Inferior parietal cortex (tissue), 1 donor: ENCODE measurements around the gene NRXN3.

ENCODE experiments used
- DNase-seq: peaks from one replicate; pipeline ENCODE4 v3.0.0-alpha.2; 2016; ENCODE audit errors: extremely low spot score

NRXN3 gene

DNA sequence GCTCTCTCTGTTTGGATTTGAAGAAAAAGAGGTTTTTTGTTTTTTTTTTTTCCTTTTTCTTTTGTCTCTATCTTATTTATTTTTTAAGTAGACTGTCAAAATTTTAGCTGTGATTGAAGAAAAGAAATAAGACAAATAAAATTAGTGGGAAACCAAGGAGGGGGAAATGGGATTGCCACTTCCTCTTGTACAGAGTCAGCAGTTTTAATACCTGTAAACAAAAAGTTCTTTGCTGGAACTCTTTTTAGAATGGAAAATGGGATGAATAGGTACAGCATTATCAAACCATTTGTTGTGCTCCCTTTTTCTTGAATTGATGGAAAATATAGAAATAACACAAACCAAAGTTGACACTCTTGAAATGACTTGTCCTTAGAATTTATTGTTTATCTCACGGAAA is 1360.4 kb downstream of the NRXN3 start:
- DNase-seq: no peak

DNA sequence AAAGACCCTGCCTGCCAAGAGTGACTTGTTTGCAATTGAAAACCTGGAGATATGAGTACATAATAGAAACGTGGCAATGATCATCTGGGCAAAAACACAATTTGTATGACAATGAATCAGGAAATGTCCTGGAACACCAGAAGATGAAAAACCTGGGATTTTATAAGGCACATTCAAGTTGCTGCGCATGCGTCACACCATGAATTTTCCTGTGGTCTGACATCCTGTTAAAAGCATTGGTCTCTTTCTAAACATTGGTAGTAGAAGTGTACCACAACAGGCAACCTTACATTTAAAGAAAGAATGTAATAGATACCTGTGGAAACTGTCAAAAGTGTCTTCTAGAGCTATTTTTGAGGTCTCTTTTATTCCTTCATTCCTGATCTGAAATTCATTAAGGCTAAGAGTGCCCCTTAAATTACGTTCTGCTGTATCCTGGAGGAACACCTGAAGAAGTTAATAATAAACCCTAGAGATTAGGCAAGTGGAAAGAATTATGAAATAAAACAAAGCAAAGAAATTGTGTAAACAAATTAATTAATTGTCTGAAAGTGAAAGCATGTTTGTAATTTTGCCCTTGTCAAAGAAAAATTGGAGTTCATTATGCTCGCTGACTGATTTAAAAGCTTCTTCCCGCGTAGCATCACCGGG is 1364.7 kb downstream of the NRXN3 start:
- no peak for DNase-seq

DNA sequence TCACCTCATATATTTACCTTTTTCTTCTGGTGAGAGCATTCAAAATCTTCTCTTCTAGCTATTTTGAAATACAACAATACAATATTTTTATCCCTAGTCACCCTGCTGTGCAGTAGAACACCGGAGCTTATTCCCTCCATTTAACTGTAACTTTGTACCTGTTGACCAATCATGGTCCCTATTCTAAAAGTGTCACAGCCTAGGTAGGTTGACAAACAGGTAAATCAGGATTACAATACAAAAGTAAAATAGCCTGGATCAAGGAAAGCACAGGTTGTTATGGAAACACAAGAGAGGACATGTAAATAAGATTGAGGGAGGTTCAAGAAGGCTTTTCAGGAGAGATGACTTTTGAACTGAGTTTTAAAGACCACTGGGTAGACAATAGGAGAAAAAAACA is 1370.2 kb downstream of the NRXN3 start:
- DNase-seq: no peak

DNA sequence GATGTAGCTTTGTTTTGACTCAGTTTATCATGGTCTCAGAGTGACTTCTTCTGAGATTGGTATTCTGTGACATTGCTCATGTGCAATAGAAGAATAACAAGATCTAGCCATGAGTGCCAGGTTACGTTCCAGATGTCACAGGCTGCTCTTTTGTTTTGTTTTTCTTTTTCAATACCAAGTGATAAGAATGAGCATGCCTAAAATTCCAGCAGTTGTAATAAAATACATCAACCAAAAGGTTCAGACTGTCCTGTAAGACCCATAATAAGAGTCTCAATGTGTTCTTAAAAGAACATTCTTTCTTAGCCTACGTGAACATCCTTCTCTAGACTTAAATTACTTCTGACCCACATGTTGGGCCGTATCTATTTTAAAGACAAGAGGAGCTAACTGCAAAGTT is 1371.9 kb downstream of the NRXN3 start:
- no peak for DNase-seq

DNA sequence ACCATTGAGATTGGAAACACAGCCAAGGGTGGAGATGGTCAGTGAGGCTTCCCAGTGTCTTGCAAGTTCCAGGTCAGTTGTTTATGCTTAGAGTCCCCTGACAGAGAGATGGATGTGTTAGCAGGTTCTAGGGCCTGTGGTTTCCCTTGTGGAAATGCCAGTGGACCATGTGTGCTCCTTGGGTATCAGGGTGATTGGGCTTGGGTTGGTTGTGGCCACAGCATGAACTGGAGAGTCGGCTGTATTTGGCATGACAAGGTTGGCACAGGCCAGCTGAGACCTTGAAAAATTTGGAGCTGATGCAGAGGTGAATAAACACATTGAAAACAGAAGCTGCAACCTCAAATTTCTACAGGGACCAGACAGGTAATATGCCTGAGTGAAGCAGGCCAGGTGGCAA is 1373.2 kb downstream of the NRXN3 start:
- DNase-seq: no peak

DNA sequence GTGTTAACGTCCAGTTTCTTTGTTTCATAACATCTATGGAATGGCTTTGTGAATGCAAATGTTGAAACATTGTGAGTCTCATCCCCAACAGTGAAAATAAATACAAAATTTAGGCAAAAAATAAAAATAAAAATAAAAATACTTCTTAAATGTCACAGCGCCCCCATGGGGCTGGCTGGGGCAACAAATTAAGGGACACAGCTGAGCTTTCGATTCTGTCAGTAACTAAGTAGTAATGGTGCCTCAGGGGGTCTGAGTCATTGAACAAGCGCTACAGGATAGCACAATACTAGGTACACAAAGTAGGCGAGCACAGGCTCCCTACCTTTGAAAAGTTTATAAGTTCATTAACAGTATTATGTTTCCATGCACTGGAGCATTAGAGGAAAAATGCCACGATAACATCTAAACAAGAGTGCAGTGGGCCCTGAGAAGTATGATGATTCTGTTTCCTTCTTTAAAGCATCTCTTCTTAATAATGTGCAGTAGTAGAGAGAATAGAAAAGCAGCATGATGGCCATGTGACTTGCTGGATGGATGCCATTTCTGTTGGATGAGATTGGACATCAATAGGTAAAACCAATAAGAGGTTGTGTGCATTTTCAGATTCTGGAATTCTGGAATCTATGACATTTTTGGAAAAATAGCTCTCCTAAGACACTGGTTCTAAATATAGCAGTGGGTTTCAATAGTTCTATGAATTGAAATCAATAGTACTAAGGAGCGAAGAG is 1374.0 kb downstream of the NRXN3 start:
- DNase-seq: no peak

DNA sequence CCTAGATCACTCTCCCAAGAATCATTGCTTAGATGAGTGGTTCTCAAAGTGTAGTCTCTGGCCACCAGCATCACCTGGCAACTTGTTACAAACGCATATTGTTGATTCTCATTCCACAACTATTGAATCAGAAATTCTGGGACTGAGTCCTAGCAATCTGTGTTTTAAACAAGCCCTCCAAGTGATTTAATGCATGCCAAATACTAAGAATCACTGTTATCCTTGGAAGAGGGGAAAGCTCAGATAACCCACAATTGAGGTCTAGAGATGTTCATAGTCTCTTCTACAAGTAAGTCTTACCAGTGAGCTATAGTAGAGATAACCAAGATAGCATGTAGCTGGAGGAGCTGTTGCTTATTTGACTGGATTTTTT is 1374.5 kb downstream of the NRXN3 start:
- DNase-seq: no peak

DNA sequence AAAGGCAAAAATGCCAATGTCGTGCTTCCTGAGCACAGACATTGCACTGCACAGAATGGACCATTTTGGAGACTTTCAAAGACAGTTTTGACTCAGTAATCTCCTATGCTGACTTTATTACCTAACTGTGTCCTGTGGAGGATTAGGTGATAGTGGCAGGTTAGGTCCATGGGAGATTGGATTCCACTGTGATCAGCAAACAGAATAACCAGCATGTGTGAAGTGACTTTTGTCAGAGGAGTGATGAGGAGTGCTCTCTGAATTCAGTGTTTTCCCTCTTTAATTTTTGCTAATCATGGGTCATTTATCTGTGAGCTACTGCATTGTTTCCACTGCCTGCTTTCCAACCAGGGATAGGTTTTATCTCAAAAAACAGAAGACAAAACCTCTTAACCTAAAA is 1378.7 kb downstream of the NRXN3 start:
- DNase-seq: no peak

DNA sequence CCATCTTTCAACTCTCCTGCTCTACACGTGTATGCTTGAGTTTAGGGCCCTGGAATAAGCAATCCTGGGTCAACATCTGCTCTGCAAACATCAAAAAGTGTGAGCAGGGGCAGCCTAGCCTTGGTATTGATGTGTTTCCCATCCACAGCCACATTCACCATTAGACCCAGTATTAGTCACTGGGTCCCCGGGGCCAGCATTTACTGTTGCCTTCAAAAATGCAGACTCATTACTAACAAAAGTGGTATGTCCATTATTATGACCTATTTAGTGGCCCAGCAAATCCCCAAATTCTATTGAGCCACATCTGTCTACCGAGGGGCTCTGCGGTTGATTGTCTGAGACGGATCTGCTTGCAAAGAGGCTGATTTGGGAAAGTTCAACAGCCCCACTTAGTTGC is 1379.3 kb downstream of the NRXN3 start:
- no peak for DNase-seq

DNA sequence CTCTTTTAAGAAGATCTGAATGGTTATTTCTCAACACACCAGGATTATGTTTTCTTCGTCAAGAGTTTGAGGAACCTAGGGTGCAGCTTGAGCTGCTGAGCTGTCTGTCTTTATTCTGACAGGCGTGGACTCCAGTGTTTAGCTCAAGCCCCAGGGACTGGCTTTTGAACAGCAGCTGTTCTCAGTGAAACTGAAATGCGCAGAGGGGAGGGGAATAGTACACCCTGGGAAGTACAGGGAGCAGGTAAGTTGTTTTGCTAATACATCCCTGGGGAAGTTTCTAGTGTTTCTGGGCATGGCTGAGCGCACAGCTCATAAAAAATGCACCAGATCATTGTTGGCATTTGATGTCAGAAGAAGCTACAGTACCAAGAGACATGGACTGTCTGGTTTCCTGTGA is 1381.3 kb downstream of the NRXN3 start:
- DNase-seq: no peak

DNA sequence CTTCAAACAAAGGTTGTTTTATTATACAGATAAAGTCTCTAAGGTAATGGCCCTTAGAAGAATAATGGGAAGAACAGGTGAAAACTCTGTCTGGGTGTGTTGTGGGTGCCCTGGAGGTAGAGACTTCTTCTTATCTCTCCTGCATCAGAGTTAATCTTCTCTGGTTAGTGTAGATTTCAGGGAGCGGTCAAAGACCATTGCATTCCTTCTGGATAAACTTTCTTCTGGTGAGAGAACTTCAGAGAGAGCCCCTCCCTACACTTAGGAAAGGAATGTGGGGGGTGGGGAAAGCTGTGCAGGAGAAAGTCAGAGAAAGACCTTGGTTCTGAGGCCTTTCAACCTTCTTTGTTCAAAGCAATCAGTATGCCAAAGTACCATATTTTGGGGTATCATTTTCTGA is 1382.6 kb downstream of the NRXN3 start:
- DNase-seq: no peak

DNA sequence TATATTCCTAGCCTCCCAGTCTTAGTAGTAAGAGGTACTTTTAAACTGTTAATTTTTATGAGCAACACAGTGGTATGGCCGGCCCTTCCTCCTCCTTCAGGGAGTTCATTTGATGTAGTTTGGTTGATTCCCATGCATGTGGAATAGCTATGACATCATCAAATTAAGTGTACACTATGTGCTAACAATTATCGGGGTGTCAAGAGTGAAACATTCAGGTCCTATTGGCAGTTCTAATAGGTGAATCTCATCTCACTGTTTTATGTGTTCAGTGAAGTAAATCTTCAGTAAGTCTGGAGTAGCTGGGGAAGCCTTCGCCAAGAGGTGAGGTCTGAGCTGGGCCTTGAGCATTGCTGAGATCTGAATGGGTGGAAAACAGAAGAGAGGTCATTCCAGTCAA is 1384.6 kb downstream of the NRXN3 start:
- no peak for DNase-seq

DNA sequence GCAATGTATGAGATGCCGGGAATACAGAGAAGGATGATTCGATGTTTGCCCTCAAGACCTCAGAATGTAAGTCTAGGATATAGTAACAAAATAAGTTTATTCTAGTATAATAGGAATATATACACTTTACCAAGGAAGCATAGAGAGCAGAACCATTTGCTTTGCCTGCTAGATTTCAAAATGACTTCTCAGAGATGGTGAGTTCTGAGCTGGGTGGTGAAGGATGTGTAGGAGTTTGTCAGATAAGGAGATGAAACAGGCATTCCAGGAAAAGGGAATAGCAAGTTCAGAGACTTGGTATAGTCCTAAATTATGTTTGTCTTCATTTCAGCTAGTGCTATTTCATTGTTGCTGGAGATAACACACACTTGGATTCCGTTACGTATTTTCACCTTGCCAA is 1385.3 kb downstream of the NRXN3 start:
- DNase-seq: no peak

DNA sequence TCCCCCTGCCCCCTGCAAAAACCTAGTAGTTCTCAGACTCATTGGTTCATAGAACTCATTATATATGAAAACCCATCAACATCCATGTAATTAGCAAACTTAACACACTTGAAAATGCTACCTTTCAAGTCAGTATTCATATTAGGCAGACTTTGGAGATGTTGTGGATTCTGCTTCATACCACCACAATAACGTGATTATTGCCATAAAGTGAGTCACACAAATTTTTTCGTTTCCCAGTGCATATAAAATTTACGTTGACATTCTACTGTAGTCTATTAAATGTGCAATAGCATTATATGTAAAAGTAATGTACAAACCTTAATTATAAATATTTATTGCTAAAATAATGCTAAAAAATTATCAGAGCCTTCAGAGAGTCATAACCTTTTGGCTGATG is 1387.1 kb downstream of the NRXN3 start:
- DNase-seq: no peak

DNA sequence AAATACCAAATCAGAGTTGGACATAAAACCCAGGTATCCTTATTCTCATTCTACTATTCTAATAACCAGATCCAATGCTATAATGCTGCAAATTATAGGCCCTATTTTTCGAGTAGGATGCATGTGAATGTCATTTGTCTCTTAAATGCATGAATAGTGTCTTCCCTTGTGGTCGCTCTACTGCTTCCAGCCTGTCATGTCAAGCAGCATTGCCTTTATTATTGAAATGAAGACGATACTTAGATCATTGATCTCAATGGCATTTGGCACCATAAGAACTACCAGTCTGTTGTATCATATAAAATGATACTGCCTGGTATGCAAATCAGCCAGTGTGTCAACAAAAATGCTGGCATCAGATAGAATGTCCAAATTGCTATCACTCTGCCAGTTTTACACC is 1392.0 kb downstream of the NRXN3 start:
- no peak for DNase-seq

DNA sequence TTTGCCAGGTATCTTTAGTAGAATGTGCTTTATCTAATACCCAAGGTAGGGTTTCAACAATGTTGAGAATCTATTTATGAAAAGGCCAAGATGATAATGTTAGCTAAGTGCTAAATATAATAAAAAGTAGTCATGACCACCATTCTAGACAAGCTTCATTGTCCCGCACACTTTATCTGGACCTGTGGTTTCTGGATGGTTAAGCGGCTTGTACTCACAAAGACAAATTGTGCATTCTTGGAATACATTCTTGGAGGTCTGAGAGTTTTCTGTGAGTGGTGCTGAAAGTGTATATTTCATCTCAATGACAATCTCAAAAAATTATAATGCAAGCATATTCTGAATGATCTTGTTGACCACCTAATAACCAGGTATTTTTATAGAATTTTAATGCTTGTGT is 1394.2 kb downstream of the NRXN3 start:
- DNase-seq: no peak

DNA sequence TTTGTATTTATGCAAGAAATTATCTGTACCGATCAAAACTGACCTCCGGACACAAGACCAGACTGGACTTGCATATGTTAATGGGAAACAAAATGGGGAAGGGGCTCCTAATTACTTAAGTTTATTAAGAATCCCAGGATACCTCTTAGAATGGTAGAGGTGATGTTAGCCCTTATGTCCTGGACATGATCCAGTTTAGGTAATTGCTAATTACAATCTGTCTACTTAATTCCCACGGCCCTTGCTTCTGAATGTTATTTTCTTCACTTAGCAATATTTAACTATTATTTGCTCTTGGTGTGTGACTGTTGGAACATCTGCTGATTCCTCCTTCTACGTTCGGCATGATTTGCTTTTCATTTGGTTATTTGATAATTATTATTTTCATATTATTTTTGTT is 1397.1 kb downstream of the NRXN3 start:
- DNase-seq: no peak

DNA sequence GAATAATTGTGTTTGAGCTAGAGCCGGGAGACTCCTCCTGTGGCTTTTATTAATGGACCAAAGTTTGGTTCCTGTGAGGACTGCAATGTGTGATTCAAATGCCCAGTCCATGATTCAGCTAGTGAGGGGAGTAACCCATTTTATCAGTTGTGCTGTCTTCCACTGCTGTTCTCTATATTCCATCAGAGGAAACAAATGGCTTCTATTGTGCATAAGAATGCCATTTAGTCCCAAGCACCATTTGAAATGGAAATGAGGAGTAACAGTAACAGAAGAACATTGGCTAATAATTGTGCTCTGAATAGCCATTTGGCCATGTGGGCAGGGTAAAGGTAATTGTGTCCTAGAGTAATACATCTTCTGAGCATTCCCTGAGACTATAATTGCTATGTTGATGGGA is 1398.4 kb downstream of the NRXN3 start:
- DNase-seq: peak; percentile 31

DNA sequence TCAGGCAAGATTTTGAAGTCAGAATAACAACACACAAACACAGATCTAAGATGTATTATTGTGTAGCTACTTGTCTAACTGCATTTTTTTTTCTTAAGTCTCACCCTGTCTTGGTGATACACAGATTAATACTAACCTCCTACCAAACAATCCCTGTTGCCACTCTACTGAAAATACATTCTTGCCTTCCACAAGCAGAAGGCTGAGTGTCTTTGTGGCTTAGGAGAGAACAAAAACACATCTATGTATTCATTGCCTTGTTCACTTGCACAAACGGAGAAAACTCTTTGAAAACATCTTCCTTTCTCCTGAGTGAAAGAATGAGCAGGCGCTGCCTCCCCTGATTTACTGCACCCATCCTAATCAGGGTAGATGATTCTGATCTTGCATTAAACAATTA is 1398.9 kb downstream of the NRXN3 start:
- DNase-seq: no peak

DNA sequence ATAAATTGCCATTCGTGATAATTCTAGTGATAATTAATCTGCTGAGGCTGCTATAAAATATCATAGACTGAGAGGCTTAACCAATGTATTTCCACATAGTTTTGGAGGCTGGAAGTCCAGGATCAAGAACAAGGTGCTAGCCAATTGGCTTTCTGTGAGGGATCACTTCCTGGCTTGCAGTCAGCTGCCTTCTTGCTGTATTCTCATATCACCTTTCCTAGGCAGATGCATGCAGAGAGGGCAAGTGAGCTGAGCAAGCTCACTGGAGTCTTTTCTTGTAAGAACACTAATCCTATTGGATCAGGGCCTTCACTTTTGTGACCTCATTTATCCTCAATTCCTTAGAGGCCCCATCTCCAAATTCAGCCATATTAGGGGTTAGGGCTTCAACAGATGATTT is 1400.5 kb downstream of the NRXN3 start:
- no peak for DNase-seq

DNA sequence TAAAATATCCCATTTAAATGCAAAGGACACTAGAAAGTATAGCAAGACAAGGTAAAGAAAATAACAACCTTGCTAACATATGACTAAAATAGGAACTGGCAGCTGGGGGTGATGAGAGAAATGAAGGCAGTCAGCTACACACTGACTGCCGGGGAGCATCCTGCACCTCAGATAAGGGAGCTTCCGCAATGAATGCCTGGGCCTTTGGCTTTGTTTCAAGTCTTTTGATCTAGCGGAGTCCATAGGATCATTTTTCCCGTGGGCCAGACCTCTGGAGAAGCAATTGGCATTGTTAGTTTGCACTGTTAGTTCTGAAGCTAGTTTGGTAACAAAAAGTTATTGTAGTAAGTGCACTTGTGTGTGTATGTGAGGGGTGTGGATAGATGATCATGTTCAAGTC is 1401.2 kb downstream of the NRXN3 start:
- no peak for DNase-seq

DNA sequence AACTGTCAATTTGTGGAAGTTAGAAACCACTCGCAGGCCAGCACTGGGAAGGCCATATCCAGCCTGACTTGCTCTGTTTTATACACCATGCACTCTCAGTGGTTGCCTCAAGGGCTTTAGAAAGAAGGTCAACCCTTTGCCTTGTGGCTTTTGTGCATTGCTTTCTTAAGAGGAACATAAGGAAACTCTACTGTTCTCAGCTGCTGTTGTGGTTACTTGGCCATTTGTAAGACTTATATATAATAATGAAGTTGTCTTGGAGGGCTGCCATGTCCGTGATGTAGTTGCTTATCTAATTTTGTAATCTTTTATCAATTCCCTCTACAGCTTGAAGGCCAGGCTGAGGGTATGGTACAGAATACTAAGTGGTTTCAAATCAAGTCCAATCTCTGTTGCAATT is 1403.3 kb downstream of the NRXN3 start:
- no peak for DNase-seq

DNA sequence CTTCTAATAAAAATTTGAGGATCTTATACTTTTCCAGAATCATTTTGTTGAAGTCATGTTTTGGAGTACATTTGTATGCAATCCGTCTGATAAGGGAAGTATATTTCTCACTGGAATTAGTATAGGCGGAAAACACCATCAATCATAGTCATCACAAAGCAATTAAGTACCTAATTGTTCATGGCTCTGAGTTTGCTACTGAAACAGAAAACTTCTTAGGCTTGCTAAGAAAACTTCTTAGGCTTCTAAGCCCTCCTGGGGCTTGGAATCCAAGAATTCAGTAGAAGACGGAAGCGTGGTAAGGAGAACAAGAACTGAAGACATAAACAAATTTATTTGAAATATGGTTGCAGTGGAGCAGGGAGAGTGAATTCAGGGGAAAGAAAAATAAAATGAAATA is 1404.9 kb downstream of the NRXN3 start:
- DNase-seq: no peak

DNA sequence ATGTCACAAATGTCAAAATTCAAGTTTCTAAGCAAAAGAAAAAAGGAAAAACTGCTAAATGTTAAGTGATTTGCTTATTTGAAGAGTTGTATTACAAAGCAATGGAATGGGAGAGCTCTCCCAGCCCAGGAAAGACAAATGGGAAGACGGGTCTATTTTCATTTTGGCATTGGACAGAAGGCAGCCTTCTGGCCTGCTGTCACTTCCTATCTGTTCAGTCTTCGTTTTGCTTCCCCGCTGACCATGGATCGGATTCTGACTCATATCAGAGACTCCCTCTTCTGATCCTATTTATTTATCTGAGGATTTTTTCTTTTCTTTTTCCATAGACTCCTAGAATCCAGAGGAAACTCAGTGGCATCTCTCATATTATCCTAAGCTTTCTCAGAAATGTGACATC is 1406.3 kb downstream of the NRXN3 start:
- no peak for DNase-seq
